Lower leg skin (tissue), 4 donors: ENCODE results near the gene CMTM2. TPM values are rescaled to one million over a fixed set of nuclear protein-coding genes. Genes with fewer than 3 reads are reported as not detected.

Experiments used
- DNase-seq, 2 donors: peaks; one replicate each; pipeline ENCODE4 v3.0.0-alpha.2; 2019; ENCODE audit warnings: low spot score in 2 of 2
- H3K4me3 ChIP-seq: fragments of 200-600 bp; sonication (generic); 2 replicates; pipeline ENCODE4 v1.5.1; 2017; ENCODE audit warnings: mild to moderate bottlenecking, low read depth; ENCODE audit not compliant: poor library complexity, severe bottlenecking
- CTCF ChIP-seq, 3 donors: fragments of 450-650 bp; IDR thresholded peaks; one replicate each; pipeline ENCODE4 v1.5.1; 2016; ENCODE audit warnings: antibody characterized with exemption in 3 of 3, mild to moderate bottlenecking in 3 of 3, moderate library complexity in 2 of 3
- POLR2A ChIP-seq, 2 donors: fragments of 450-650 bp; IDR thresholded peaks; one replicate each; pipeline ENCODE4 v1.6.1; 2016 to 2017; ENCODE audit warnings: antibody characterized with exemption in 2 of 2, mild to moderate bottlenecking in 1 of 2, moderate library complexity in 1 of 2
- WGBS, 2 donors: methylation state at CpG; one replicate each; pipeline ENCODE4 v1.1.5; 2018; 5-methylcytosine and 5-hydroxymethylcytosine counted together
- intact Hi-C: fragments of 100-400 bp; cut with DNase I; formaldehyde crosslinking; loops from one replicate; pipeline ENCODE4 v1.15.0; 2023; ENCODE audit warnings: low total_unique reads
- total RNA-seq, 4 donors: library from RNA; depleted of rRNA; stranded (reverse); fragments of >200 nt; gene quantifications; one replicate each; pipeline ENCODE4 v1.1.0, GENCODE V29; 2016

CMTM2 gene
- total RNA-seq, 4 donors from 2014 or later: 0.26 TPM; not detected in 3

- WGBS, 2 donors: 47 to 79% methylated on average over 3 of the region's 3 CpGs
- intact Hi-C loops: loop anchor here (10.0 kb wide), 1 partner anchor 107 kb away; no protein-coding TSS in a partner anchor
- no peak for DNase-seq
- TF ChIP-seq POLR2A (IDR thresholded peaks at IDR 0.05): no peak
- TF ChIP-seq CTCF (IDR thresholded peaks at IDR 0.05): no peak
- no peak overlapping the region for H3K4me3 ChIP-seq
These were observed 2.1 kb downstream of the CMTM2 start for GRCh38 chr16:66581246-66581952.

GRCh38 chr16:66585481-66586239 is 6.4 kb downstream of the CMTM2 start:
- H3K4me3 ChIP-seq: no peak overlapping the region
- TF ChIP-seq POLR2A (IDR thresholded peaks at IDR 0.05) (no peak), CTCF (IDR thresholded peaks at IDR 0.05) (no peak)
- 74 to 75% methylated on average over 10 of the region's 10 CpGs for WGBS, 2 donors
- DNase-seq: no peak
- intact Hi-C loops: loop anchor here (10.0 kb wide), 1 partner anchor 111 kb away; no protein-coding TSS in a partner anchor

DNA sequence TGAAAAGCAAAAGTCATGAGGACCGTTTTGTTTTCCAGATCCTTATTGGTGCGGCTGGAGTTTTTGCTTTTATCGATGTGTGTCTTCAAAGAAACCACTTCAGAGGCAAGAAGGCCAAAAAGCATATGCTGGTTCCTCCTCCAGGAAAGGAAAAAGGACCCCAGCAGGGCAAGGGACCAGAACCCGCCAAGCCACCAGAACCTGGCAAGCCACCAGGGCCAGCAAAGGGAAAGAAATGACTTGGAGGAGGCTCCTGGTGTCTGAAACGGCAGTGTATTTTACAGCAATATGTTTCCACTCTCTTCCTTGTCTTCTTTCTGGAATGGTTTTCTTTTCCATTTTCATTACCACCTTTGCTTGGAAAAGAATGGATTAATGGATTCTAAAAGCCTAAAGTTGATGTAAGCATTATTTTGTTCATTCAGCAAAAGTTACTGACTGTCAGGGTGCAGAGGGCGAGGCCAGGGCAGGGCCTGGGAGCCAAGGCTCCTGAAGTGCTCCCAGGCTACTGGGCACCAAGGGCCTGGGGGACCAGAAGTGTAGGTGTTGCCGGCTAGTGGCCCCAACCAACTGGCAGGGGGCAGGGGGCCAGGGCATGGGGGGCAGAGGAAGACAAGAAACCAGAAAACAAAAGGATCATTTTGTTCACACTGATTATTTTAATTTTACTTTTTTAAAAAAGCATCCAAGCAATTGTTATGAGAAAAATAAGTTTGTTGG is 8.8 kb downstream of the CMTM2 start:
- no peak overlapping the region for H3K4me3 ChIP-seq
- intact Hi-C loops: loop anchor here (10.0 kb wide), 1 partner anchor 113 kb away; no protein-coding TSS in a partner anchor
- no peak for TF ChIP-seq CTCF (IDR thresholded peaks at IDR 0.05)
- TF ChIP-seq POLR2A (IDR thresholded peaks at IDR 0.05): no peak
- DNase-seq: no peak
- WGBS, 2 donors: 66 to 68% methylated on average over 7 of the region's 7 CpGs

- no peak for DNase-seq
- TF ChIP-seq CTCF (IDR thresholded peaks at IDR 0.05): peak in 1 of 3 donors; percentile 30
- TF ChIP-seq POLR2A (IDR thresholded peaks at IDR 0.05): no peak
- H3K4me3 ChIP-seq: no peak overlapping the region
- intact Hi-C loops: loop anchor here (10.0 kb wide), 1 partner anchor 114 kb away; no protein-coding TSS in a partner anchor
- 90 to 95% methylated on average over 6 to 8 of the region's 8 CpGs for WGBS, 2 donors
These were observed 9.9 kb downstream of the CMTM2 start for GRCh38 chr16:66588981-66589713.

DNA sequence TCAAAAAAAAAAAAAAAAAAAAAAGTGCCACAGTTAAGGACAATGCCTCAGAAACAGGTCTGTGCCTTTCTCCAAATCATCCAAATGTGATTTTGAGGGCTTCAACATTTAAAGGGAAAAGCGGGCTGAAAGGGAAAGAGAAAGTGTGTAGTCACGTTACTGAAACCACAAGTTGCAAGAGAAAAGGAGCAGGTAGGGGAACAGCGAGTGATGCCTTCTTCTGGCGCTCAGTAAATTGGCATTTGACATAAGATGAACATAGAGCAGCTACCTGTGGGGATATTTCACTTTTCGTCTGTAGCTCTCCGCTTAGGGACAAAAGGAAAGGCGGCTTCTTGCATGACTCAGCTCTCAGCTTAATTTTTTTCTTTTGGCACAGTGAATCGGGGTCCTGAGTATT is 11.1 kb downstream of the CMTM2 start:
- TF ChIP-seq CTCF (IDR thresholded peaks at IDR 0.05) (no peak), POLR2A (IDR thresholded peaks at IDR 0.05) (no peak)
- DNase-seq: peak in 1 of 2 donors; percentile 52
- no peak overlapping the region for H3K4me3 ChIP-seq
- intact Hi-C loops: no loop called here
- WGBS, 2 donors: 79 to 87% methylated on average over 8 of the region's 8 CpGs
